Activated CD4-positive, CD25-positive, alpha-beta regulatory T cell (primary cell): ENCODE measurements around the gene COL27A1.

ENCODE experiments used
- DNase-seq, 4 experiments: peaks; one replicate each; lab custom pipeline; 2025; lab: John Stamatoyannopoulos, UW

Gene COL27A1

DNA sequence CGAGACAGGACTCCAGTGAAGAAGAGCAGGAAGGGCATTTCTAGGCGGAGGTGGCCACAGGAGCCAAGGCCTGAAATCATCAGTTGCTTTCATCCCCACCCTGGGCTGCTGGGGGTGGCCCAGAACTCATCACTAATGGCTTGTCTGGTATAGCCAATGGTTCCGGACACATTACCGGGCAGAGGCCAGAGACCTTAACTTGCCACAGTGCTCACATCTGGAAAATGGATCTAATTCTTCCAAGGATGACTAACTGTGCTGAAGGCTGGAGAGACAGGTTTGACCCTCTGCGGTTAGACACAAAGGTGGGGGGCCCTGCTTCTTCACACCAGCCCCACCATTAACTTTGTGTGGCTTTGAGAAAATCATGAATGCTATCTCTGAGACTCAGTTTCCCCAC is 6.2 kb upstream of the COL27A1 start:
- DNase-seq: no peak

DNA sequence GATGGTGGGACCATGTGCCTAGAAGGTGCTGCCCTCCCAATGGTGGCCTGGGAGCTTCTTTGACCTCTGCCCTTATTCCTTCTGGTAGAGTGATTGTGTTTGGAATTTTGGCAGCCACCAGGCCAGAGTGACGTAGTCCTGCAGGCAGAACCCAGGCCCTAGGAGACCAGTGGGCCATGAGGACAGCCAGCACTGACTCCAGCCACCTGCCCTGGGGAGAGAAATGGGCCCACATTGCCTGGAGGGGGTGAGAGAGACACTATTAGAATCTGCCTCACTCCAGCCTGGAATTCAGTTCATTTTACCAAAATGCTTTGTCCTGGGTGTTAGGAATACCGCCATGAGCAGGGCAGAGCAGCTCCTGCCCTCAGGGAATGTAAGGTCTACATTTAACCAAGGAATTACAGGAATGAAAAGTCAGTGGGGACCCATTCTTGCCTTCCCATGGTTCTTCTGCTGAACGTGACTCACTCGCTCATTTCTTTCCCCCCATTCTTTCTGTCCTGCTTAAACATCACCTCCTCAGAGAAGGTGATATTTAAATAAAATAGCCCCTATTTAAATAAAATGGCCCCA is 5.5 kb upstream of the COL27A1 start:
- no peak for DNase-seq

DNA sequence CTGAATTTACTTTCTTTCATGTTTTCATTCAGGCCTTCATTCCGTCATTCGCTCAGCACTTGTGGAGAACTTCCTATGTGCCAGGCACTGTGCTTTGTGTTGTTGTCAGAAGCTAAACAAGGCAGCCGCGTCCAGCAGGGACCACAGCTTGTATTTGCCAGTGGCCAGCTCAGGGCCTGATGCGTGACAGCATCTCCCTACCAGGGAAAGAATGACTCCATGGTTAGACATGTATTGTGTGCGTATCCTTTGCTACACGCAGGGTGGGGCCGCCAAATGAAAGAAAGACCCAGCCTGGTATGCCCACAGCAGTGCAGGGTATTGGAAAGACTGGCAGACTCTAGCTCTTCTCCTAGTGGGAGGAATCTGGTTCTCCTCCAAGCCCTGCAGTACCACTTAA is 4.7 kb upstream of the COL27A1 start:
- no peak for DNase-seq

DNA sequence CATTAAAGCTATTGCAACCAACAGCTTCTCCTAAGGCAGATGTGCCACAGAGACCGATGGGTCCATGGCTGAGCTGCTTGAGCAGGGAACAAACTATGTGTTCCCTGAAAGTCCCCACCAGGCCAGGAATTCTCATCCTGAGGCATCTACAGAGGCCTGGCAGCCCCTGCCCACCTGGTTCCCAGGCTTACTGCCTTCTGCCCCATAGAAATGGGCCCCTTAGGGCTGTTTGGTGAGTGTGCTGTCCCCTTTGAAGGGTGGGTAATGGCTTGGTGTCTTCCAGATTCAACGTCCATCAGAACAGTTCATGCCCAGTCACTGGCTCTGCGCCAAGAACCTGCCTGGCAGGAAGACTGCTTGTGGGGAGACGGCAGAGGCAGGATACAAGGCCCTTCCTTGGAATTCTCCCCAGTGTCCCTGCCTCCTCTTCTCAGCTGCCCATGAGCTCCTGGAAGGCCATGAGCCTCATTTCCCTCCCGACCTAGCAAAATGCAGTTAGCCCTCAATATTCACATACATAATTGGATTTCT is 3.8 kb upstream of the COL27A1 start:
- DNase-seq: no peak

DNA sequence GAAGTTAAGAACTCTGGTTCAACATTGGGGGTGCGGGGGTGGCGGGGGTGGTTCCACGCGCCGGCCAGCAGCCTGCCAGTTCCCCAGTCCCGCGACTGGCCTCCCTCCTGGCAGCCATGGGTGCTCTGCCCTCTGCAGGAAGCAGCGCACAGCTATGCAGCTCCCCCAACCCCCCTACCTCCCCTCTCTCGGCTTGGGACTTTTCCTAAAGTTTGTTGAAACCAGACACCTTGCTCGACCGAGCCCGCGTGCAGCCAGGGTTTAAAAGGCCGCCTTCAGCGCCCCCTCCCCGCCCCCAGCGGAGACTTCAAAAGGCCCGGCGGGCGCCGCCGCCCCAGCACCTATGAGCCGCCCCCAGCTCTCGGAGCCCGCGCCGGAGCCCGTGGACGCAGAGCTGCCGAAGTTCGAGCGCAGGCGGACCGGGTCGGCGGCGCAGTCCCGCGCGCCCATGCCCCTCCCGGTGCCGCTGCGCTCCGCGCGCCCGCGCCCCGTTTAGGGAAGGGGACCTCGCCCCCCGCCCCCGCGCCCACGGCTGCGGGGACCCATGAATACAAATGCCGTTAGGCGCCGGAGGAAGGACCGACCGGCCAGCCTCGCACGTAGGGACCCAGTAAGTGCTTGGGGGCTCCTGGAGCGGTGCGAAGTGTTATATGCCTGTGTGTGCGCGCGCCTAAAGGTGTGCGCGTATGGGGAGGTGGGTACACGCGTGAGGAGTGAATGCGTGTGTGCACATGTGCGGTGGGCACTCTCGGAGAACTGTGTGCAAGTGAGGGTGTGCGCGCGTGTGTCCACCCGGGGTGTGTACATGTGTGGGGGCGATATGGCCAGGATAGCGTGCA is 1.4 kb upstream of the COL27A1 start:
- no peak for DNase-seq

DNA sequence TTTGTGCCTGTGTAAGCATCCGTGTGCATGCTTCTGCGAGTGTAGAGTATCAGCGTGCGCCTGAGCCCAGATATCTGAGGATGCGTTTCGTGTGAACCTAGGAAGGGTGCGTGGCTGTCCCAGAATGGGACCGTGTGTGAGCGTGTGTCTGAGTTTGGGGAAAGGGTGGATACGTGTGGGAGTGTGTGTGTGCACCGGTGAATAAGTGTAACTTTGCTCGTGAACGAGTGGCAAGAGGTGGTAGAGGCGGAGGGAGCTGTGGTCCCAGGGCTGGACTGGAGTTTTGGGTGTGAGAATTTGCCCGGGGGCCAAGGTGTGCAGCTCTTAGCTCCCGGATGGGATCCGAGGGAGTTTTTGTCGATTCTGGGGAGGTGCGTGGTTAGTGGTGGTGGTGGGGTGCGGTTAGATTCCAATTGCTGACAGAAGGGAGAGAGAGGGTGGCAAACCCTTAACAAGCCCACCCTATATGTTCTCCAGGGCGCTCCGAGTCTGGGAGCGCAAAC is 686 bp upstream of the COL27A1 start:
- DNase-seq: no peak

DNA sequence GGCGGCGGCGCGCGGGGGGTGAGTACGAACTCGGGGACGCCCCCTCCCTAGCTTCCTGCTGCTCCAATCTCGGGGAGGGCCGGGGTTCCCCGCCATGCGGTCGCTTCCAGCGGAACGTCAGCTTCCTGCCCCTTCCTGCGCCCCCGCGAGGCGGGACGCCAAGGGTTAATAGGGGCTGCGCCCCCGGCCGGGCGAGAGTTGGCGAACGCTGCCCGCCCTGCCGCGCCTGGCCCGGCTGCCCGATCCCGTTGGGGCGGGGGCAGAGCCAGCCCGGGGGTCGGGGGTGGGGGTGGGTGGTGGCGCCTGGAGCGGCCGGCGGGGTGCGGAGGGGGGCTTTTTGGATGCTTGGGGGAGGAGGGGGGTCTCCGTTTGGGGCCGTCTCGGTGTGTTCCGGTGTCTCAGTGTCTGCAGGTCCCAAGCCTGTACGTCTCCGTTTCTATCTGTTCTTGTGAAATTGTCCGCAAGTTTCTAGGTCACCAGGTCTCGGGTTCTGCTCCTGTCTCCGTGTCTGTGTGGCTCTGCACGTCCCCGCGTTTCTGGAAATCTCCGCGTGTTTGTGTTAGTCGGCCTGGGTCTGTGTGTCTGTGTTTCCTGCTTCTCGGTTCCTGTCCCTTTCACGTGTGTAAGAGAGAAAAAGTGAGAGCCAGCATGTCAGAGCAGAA is 789 bp downstream of the COL27A1 start:
- no peak for DNase-seq

DNA sequence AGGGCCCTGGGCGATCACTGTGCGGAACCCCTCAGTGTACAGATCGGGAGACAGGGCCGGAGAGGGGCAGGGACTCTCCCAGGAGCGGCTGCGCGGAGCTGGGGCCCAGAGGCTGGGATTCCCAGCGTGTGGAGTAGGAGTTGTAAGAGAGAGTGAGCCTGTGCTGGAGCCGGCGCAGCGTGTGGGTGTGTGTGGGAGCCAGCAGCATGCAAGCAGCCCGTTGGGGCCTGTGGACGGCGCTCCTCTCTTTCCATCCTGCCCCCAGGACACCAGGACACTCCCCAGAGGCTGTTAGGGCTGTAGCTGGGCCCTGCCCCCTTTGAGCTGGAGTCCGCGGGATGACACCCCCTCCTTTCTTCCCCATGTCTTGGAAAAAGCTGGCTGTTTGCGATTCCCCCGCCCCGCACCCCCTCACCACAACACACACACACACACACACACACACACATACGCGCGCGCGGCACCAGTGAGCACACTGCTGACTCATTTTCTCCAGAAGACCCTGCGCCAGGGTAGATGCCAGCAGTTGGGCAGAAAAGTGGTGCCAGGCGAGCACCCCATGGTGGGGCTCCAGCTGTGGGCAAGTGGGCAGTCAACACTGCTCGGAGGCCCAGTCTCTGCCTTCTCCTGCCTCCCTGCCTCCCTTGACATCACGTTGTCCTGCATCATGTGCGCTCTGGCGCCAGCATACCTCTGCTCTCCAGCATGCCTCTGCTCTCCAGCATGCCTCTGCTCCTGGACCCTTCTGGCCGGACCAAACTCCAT is 1.5 kb downstream of the COL27A1 start:
- no peak for DNase-seq

DNA sequence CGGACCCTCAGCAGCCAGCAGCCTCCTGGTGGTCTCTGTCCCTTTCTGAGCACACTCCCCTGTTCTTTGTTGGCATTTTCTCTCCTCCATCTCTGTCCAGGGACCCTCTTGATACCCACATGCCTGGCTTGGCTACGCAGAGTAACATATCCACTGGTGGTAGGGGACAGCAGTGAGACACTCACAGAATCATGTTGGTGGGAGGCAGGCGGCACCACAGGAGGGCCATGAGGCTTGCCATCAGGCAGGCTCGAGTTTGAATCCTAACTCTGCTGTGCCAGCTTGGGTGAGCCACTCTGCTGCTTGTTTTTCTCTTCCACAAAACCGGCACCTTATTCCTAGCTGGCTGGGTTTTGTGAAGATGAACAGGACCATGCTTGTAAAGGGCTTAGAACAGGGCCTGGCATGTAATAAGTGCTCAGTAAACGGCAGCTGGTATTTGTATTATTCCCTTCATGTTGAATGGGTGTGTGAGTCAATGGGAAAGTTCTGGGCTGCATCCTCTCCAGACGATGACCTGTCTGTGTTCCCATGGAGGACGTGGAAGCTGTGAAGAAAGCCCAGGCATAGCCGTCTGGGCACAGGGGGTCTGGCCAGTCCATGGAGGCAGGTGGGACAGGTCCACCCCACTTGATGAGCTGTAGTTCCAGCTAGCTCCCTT is 2.3 kb downstream of the COL27A1 start:
- no peak for DNase-seq

DNA sequence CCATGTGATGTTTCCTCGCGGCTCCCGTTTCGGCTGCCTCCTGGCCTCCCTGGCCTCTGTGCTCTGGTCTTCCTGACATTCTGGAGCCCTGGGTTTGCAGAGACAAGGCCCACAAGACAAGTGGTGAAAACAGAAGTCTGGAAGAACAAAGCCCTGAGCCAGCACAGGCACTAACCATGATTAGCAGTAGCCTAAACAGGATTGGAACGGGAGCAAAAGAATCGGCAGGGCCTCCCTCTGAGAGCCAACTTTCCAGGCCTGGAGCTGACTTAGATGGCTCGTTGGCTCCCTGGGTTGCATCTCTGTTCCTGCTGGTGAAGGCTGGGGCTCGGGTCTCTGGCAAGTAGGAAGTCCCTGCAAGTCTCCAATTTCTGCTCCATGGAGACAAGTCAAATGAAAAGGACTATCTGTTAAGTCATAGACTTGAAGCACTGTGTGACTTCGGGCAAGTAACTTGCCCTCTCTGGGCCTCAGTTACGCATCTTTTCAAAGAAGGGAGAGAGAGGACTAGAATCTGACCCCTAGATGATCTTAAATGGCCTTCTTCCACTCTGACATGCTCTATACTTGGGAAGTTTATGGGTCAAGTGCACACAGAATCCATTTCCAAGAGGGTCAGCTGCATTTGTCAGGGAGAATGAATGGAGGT is 3.3 kb downstream of the COL27A1 start:
- no peak for DNase-seq

DNA sequence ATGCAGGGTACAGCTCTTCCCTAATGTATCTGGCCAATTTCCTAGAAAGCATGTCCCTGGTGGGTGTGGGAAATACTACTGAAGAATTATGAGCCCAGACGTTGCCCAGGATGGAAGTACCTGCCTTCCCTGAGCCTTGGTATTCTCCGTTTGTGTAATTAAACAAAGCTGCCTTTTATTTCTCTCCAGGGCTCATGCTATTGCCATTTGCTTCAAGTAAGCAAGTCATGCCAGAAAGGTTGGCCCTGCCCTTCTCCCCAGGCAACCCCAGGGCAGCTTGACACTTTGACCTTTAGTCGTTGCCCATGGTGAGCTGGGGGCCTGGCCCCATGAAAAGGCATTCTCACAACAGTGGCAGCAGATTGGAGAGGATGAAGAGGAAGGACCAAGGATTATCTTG is 4.4 kb downstream of the COL27A1 start:
- DNase-seq: no peak

DNA sequence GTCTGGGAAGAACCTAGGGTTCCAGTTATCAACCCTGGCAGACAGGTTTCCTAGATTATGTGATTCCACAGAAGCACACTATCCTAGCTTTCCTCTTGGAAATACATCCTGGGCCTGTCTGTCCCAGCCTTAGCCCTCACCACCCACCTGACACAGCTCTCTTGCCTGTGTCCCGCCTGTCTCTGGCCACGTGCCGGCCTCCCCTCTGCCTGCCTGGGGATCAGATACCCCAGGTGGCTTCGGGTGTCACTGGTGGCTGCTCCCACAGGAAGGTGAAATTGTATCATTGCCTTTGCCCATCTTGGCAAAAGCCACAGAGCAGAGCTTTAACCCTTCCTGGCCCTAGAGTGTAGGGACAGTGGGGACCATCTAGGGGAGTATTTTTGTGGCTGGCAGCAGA is 6.2 kb downstream of the COL27A1 start:
- DNase-seq: no peak

DNA sequence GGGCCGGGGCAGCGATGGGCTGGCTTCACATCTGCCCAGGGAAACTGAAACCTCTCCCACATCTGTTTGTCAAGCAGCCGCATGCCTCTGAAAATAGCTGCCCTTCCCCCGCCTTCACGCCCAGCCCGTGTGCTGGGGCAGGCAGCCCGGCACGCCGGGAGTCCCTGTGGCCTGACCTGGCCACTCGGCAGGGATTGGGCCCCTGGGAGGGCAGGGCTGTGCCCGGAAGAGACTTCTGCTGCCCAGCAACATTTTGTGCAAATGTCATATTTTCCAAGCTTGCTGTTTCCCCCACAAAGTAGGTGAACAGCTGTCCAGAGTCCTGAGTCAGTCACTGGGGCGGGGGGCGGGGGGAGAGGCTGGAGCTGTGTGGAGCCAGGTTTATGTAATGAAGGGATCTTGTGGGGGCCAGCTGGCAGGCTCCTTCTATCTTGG is 8.2 kb downstream of the COL27A1 start:
- no peak for DNase-seq

DNA sequence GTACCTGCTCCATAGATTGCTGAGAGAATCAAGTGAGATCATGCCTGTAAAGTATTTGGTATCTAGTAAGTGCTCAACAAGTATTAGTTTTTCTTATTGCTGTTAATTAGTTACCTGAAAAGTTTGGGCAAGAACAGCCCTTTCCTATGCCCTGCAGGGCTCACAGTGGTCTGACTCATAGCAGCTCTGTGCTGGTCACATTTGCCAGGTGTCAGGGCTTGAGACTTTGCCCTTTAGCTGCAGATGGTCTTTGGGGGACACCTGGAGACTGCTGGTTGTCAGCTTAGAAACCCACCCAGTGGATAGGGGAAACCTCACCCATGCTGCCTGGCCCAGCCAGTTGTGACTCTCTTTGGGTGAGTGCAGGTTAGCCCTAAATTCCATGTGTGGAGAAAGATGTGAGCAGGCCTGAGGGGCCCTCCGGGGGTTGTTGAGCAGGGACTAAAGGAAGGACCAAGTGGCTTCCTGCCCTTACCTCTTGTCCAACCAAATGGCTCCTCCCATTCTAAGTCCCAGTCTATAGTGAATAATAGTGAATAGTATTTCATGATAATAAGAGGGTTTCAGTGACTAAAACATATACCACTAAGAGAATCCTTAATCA is 9.0 kb downstream of the COL27A1 start:
- no peak for DNase-seq

DNA sequence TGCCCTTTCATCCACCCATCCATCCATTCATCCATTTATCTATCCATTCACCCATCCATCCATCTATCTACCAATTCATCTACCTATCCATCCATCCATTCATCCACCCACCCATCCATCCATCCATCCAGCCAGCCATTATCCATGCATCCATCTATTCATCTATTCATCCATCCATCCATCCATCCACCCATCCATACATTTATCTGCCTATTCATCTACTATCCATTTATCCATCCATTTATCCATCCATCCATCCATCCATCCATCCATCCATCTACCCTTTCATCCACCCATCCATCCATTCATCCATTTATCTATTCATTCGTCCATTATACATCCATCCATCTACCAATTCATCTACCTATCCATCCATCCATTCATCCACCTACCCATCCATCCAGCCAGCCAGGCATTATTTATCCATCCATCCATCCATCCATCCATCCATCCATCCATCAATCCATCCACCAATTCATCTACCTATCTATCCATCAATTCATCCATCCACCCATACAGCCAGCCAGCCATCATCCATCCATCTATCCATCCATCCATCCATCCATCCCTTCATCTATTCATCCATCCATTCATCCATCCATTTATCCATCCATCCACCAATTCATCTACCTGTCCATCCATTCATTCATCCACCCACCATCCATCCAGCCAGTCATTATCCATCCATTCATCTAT is 10.2 kb downstream of the COL27A1 start:
- DNase-seq: no peak

DNA sequence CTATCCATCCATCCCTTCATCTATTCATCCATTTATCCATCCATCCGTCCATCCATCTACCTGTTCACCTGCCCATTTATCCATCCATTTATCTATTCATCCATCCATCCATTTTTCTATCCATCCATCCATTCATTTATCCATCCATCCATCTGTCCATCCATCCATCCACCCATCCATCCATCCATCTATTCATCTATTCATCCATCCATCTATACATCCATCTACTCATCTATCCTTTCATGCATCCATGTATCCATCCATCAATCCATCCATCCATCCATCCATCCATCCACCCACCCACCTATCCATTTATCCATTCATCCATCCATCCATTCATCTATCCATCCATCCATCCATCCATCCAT is 10.8 kb downstream of the COL27A1 start:
- no peak for DNase-seq

DNA sequence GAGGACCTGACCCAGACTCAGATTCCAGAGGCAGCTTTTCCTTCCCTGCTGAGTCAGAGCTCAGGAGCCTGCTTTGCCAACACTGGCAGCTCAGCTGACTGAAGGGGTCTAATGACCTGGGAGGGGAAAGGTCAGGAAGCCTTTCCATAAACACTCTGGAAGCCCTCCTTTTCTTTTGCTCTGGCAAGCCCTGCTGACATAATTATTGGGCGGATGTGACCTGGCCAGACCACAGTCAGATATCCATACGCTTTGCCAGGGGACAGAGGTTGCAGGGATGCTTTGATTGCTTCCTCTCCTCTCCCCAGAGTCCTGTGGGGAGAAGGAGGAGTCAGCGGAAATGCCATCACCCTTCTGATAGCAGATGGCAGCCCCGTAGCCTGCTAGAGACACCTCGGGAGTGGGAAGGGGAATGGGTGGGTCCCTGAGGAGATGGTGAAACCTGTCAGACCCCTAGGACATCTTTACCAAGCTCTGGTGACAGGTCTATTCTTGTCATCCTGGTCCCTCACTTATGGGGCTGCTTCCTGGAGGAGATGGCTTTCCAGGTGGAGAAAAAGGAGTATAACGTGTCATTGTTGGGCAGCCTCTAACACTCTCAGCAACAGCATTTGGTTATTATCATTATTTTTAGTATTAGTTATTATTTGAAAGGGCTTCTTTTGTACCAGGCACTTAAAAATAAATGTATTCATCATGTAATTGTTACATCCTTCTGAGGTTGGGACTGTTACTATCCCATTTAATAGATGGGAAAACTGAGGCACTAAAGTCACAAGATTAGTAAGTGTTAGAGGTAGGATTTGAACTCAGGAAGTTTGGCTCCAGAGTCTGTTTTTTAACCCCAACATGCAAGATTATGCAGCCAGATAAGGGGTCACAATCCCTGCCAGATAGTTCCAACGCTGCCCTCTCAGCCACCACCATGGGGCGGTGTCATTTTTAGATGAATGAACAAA is 11.6 kb downstream of the COL27A1 start:
- DNase-seq: no peak

DNA sequence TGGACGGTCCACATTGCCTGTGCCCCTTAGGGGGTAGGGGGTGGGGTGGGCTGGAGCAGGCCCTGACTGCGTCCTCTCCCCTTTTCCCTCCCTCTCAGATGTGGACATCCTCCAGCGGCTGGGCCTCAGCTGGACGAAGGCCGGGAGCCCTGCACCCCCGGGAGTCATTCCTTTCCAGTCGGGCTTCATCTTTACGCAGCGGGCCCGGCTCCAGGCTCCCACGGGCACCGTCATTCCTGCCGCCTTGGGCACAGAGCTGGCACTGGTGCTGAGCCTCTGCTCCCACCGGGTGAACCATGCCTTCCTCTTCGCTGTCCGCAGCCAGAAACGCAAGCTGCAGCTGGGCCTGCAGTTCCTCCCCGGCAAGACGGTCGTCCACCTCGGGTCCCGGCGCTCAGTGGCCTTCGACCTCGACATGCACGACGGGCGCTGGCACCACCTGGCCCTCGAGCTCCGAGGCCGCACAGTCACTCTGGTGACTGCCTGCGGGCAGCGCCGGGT is 12.3 kb downstream of the COL27A1 start:
- DNase-seq: no peak
